IMR-90 (cell line): ENCODE data around the gene TMEM62. TPM values are rescaled to one million over a fixed set of nuclear protein-coding genes. Genes with fewer than 3 reads are reported as not detected.

Source experiments
- ATAC-seq: fragments of 200-7000 bp; cut with Tn5 transposase; 2 replicates; pipeline ENCODE4 v1.9.1; 2020; ENCODE audit warnings: low read depth, mild to moderate bottlenecking, moderate library complexity
- BruUV-seq: library from RNA; stranded (reverse); fragments of 400-500 nt; replicated peaks from 2 replicates; lab custom pipeline; 2021; lab: Mats Ljungman, UMichigan
- CTCF ChIA-PET: fragments of 300-600 bp; formaldehyde crosslinking; extraction: SDS; loops from one replicate; lab custom pipeline; 2021; ENCODE audit warnings: antibody characterized with exemption; lab: Yijun Ruan, JAX
- POLR2A ChIA-PET: fragments of 300-600 bp; sonication (Branson Sonifier 250); formaldehyde crosslinking; loops from one replicate; lab custom pipeline; 2022; ENCODE audit warnings: antibody characterized with exemption; ENCODE audit not compliant: unreplicated experiment; lab: Charles Lee
- DNase-seq: peaks from one replicate; pipeline ENCODE4 v3.0.0; 2013
- H2AFZ ChIP-seq: replicated peaks from 2 replicates; pipeline ENCODE3; 2013; ENCODE audit warnings: low read length, mild to moderate bottlenecking; ENCODE audit not compliant: poor library complexity
- H2AK5ac ChIP-seq: 2 replicates; pipeline ENCODE4 v1.6.1; 2013; ENCODE audit warnings: low read depth, low read length, inconsistent platforms
- H2AK9ac ChIP-seq: replicated peaks from 2 replicates; pipeline ENCODE3; 2013; ENCODE audit warnings: mild to moderate bottlenecking, low read depth, low read length, moderate library complexity; ENCODE audit not compliant: poor library complexity
- H2BK120ac ChIP-seq: 2 replicates; pipeline ENCODE4 v1.6.1; 2013; ENCODE audit warnings: low read depth, low read length, inconsistent platforms
- H2BK15ac ChIP-seq: 3 replicates; pipeline ENCODE4 v1.6.1; 2013; ENCODE audit warnings: low read depth, low read length, inconsistent platforms
- H2BK20ac ChIP-seq: 2 replicates; pipeline ENCODE4 v1.6.1; 2013; ENCODE audit warnings: low read depth, mild to moderate bottlenecking, inconsistent platforms, low read length, moderate library complexity
- H2BK5ac ChIP-seq: 2 replicates; pipeline ENCODE4 v1.6.1; 2013; ENCODE audit warnings: mild to moderate bottlenecking, low read depth, low read length, inconsistent platforms; ENCODE audit not compliant: poor library complexity, severe bottlenecking
- H3K14ac ChIP-seq: replicated peaks from 2 replicates; pipeline ENCODE4 v1.6.1; 2013; ENCODE audit warnings: low read depth, low read length, inconsistent platforms
- H3K18ac ChIP-seq: 2 replicates; pipeline ENCODE4 v1.6.1; 2013; ENCODE audit warnings: low read depth, low read length, control low read depth
- H3K23ac ChIP-seq: 2 replicates; pipeline ENCODE4 v1.6.1; 2013; ENCODE audit warnings: low read depth, low read length, inconsistent platforms
- H3K27ac ChIP-seq: 2 replicates; pipeline ENCODE4 v1.5.1; 2013; ENCODE audit warnings: mild to moderate bottlenecking, control low read depth, low read length; ENCODE audit not compliant: insufficient read depth
- H3K27me3 ChIP-seq: 2 replicates; pipeline ENCODE4 v1.6.1; 2013; ENCODE audit warnings: low read length; ENCODE audit not compliant: control insufficient read depth, insufficient read depth
- H3K36me3 ChIP-seq: 2 replicates; pipeline ENCODE4 v1.6.1; 2013; ENCODE audit warnings: low read length, mixed read lengths; ENCODE audit not compliant: control insufficient read depth, insufficient read depth
- H3K4ac ChIP-seq: 2 replicates; pipeline ENCODE4 v1.6.1; 2013; ENCODE audit warnings: low read depth, low read length, inconsistent platforms
- H3K4me1 ChIP-seq: 2 replicates; pipeline ENCODE4 v1.6.1; 2013; ENCODE audit warnings: low read length, mixed read lengths; ENCODE audit not compliant: control insufficient read depth, insufficient read depth
- H3K4me2 ChIP-seq: 2 replicates; pipeline ENCODE4 v1.6.1; 2013; ENCODE audit warnings: low read depth, mild to moderate bottlenecking, control low read depth, low read length, moderate library complexity
- H3K4me3 ChIP-seq: 2 replicates; pipeline ENCODE4 v1.5.1; 2013; ENCODE audit warnings: low read depth, mild to moderate bottlenecking, control low read depth, low read length, moderate library complexity; ENCODE audit not compliant: insufficient read depth
- H3K56ac ChIP-seq: 2 replicates; pipeline ENCODE4 v1.6.1; 2013; ENCODE audit warnings: low read length, inconsistent platforms; ENCODE audit not compliant: insufficient read depth; ENCODE audit errors: extremely low read depth
- H3K79me1 ChIP-seq, 2 experiments: 2 replicates each; pipeline ENCODE4 v1.6.1; 2013; ENCODE audit warnings: low read length in 2 of 2, inconsistent platforms in 1 of 2, low read depth in 1 of 2
- H3K9ac ChIP-seq: 2 replicates; pipeline ENCODE4 v1.6.1; 2013; ENCODE audit warnings: low read depth, low read length, control low read depth
- H3K9me1 ChIP-seq: 2 replicates; pipeline ENCODE4 v1.6.1; 2013; ENCODE audit warnings: low read length, inconsistent platforms; ENCODE audit not compliant: insufficient read depth
- H3K9me3 ChIP-seq: 2 replicates; pipeline ENCODE4 v1.6.1; 2013; ENCODE audit warnings: low read length; ENCODE audit not compliant: control insufficient read depth, insufficient read depth
- H4K20me1 ChIP-seq: 2 replicates; pipeline ENCODE4 v1.6.1; 2013; ENCODE audit warnings: low read length, inconsistent platforms; ENCODE audit not compliant: insufficient read depth
- H4K5ac ChIP-seq: 2 replicates; pipeline ENCODE4 v1.6.1; 2013; ENCODE audit warnings: mild to moderate bottlenecking, low read depth, low read length, control low read depth
- H4K8ac ChIP-seq, 2 experiments: 2 replicates each; pipeline ENCODE4 v1.6.1; 2013; ENCODE audit warnings: low read depth in 2 of 2, low read length in 2 of 2, control low read depth in 1 of 2, inconsistent platforms in 1 of 2
- H4K91ac ChIP-seq: 2 replicates; pipeline ENCODE4 v1.6.1; 2013; ENCODE audit warnings: low read depth, low read length, inconsistent platforms; ENCODE audit not compliant: insufficient read depth
- BHLHE40 ChIP-seq: fragments of 150-350 bp; IDR thresholded peaks from 2 replicates; pipeline ENCODE4 v1.6.1; 2016; ENCODE audit warnings: mild to moderate bottlenecking, low read depth, low read length
- CEBPB ChIP-seq: IDR thresholded peaks from 2 replicates; pipeline ENCODE4 v1.6.1; 2012; ENCODE audit warnings: low read depth, low read length, improper control_type of control experiment
- CHD1 ChIP-seq: IDR thresholded peaks from 2 replicates; pipeline ENCODE4 v1.6.1; 2012; ENCODE audit warnings: low read depth, low read length, improper control_type of control experiment
- CTCF ChIP-seq: conservative IDR thresholded peaks from 2 replicates; pipeline ENCODE4 v1.5.1; 2012; ENCODE audit warnings: mild to moderate bottlenecking, low read depth, low read length, improper control_type of control experiment
- ELK1 ChIP-seq: fragments of 150-350 bp; IDR thresholded peaks from 2 replicates; pipeline ENCODE4 v1.6.1; 2016; ENCODE audit warnings: low read depth, mild to moderate bottlenecking, low read length, moderate library complexity, borderline replicate concordance
- FOS ChIP-seq: fragments of 150-350 bp; IDR thresholded peaks from 2 replicates; pipeline ENCODE4 v1.6.1; 2016; ENCODE audit warnings: low read depth, low read length
- MAFK ChIP-seq: IDR thresholded peaks from 2 replicates; pipeline ENCODE4 v1.6.1; 2012; ENCODE audit warnings: low read depth, low read length, improper control_type of control experiment
- MAZ ChIP-seq: IDR thresholded peaks from 2 replicates; pipeline ENCODE4 v1.6.1; 2012; ENCODE audit warnings: low read depth, mild to moderate bottlenecking, low read length, improper control_type of control experiment, moderate library complexity, borderline replicate concordance
- NFE2L2 ChIP-seq: fragments of 150-350 bp; IDR thresholded peaks from 2 replicates; pipeline ENCODE4 v1.6.1; 2016; ENCODE audit warnings: low read depth, mild to moderate bottlenecking, low read length
- POLR2A ChIP-seq: IDR thresholded peaks from 2 replicates; pipeline ENCODE4 v1.6.1; 2012; ENCODE audit warnings: mild to moderate bottlenecking, low read depth, low read length
- RAD21 ChIP-seq: IDR thresholded peaks from 2 replicates; pipeline ENCODE4 v1.6.1; 2012; ENCODE audit warnings: low read length, improper control_type of control experiment
- RCOR1 ChIP-seq: IDR thresholded peaks from 2 replicates; pipeline ENCODE4 v1.6.1; 2012; ENCODE audit warnings: mild to moderate bottlenecking, low read length, improper control_type of control experiment; ENCODE audit not compliant: insufficient replicate concordance
- RFX5 ChIP-seq: IDR thresholded peaks from 2 replicates; pipeline ENCODE4 v1.8.0; 2012; ENCODE audit warnings: low read depth, mild to moderate bottlenecking, low read length, moderate library complexity
- USF2 ChIP-seq: fragments of 150-350 bp; IDR thresholded peaks from 2 replicates; pipeline ENCODE4 v1.6.1; 2017; ENCODE audit warnings: mild to moderate bottlenecking, antibody characterized with exemption, low read length, low read depth
- WGBS, 2 experiments: methylation state at CpG; one replicate each; pipeline versions ENCODE4 v1.1.5 to v1.1.7; 2013; ENCODE audit warnings: missing lambda C conversion rate in 2 of 2; ENCODE audit not compliant: insufficient read length in 1 of 2; ENCODE audit errors: extremely low coverage in 2 of 2; 5-methylcytosine and 5-hydroxymethylcytosine counted together
- dilution Hi-C: fragments of 300-500 bp; cut with HindIII; formaldehyde crosslinking; loops from one replicate; pipeline ENCODE4 v1.14.3; 2018; ENCODE audit warnings: low sequenced_read_pairs; ENCODE audit not compliant: unreplicated experiment
- in situ Hi-C: fragments of 300-500 bp; cut with MboI; formaldehyde crosslinking; loops from 3 replicates; pipeline ENCODE4 v1.14.3; 2019; ENCODE audit warnings: low sequenced_read_pairs, inconsistent platforms, mixed read lengths
- intact Hi-C: fragments of 100-400 bp; cut with micrococcal nuclease; formaldehyde crosslinking; loops from 2 replicates; pipeline ENCODE4 v1.10.0; 2022
- polyA plus RNA-seq, 3 experiments: library from polyadenylated mRNA; depleted of rRNA; stranded (reverse); fragments of >200 nt; gene quantifications; 2 replicates each; pipeline ENCODE4 v1.2.3, GENCODE V29; 2012; ENCODE audit warnings: low replicate concordance in 1 of 3
- total RNA-seq: library from RNA; depleted of rRNA; stranded (reverse); fragments of >200 nt; gene quantifications from 2 replicates; pipeline ENCODE4 v1.2.3, GENCODE V29; 2012

Gene TMEM62
- total and polyA plus RNA-seq, 2 of the 4 experiments (the other 2 are of a cell fraction): 3.7 to 5.6 TPM

DNA sequence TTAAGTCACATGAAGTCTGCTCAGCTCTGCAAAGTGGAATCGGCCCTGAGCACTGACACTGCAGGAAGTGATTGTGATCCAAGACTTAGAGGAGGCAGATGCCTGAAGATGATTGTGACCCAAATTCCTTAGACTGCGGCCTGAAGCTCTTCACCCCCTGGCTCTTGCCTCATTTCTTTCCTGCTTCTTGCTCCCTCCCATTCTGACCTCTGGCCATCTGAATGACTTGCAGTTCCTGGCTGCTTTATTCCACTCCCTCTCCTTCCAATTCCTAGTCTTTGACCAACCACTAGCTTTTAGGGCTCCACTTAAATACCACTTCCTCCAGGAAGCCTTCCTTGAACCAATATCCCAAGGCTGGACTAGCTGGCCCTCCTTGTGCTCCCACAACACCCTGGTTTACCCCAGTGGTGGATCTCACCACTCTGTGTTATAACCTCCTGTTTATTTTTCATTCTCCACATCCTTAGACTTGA is 97.3 kb downstream of the TMEM62 start:
- H4K5ac ChIP-seq: no peak overlapping the region
- H2AK5ac ChIP-seq: no peak overlapping the region
- no peak overlapping the region for H2AFZ ChIP-seq
- no peak overlapping the region for H3K23ac ChIP-seq
- no peak overlapping the region for H2BK120ac ChIP-seq
- H3K27me3 ChIP-seq: peaks cover 46% of the 10 kb centered on the region
- intact Hi-C loops: no loop called here
- no peak overlapping the region for H3K56ac ChIP-seq
- H3K18ac ChIP-seq: no peak overlapping the region
- no peak overlapping the region for H3K4ac ChIP-seq
- no peak overlapping the region for H4K8ac ChIP-seq
- H3K9me3 ChIP-seq: no peaks in the 10 kb centered on the region
- no peaks in the 10 kb centered on the region for H3K36me3 ChIP-seq
- in situ Hi-C loops: no loop called here
- no peak overlapping the region for H3K4me3 ChIP-seq
- H4K20me1 ChIP-seq: no peaks in the 10 kb centered on the region
- H3K27ac ChIP-seq: no peak overlapping the region
- no peaks in the 10 kb centered on the region for H3K9me1 ChIP-seq
- CTCF ChIA-PET: interaction anchor here (0.5 kb wide), 1 partner anchor 15 kb away, joined by 3 read pairs; no protein-coding TSS in a partner anchor
- H4K91ac ChIP-seq: no peak overlapping the region
- no peak overlapping the region for H2AK9ac ChIP-seq
- no peak overlapping the region for H3K4me2 ChIP-seq
- TF ChIP-seq MAFK (no peak), RAD21 (no peak), BHLHE40 (no peak), MAZ (no peak), USF2 (no peak), CHD1 (no peak), POLR2A (no peak), RCOR1 (no peak), RFX5 (no peak), FOS (no peak), ELK1 (no peak), CTCF (no peak), CEBPB (no peak), NFE2L2 (no peak)
- H3K4me1 ChIP-seq: no peaks in the 10 kb centered on the region
- no peaks in the 10 kb centered on the region for H3K79me1 ChIP-seq
- no peak overlapping the region for H2BK5ac ChIP-seq
- WGBS, 2 experiments: 57% methylated on average over 1 of the region's 2 CpGs; no CpG with 5 or more reads in 1 of the 2 experiments
- no peak for DNase-seq
- no peak overlapping the region for H3K14ac ChIP-seq
- dilution Hi-C loops: no loop called here
- H3K9ac ChIP-seq: no peak overlapping the region
- POLR2A ChIA-PET: no interaction called here
- no peak overlapping the region for H2BK15ac ChIP-seq
- H2BK20ac ChIP-seq: no peak overlapping the region
- no TSS peak for BruUV-seq
- ATAC-seq: 0 out of 2 replicates have a peak, but pooled peaks have one; percentile 14
